ENCODE data around the gene KCTD14.
"Not testable (repeated sequence)": the region's sequence is repeated elsewhere in the genome, so short reads cannot be mapped to it uniquely, and the experiment has no call there.

KCTD14 gene

DNA sequence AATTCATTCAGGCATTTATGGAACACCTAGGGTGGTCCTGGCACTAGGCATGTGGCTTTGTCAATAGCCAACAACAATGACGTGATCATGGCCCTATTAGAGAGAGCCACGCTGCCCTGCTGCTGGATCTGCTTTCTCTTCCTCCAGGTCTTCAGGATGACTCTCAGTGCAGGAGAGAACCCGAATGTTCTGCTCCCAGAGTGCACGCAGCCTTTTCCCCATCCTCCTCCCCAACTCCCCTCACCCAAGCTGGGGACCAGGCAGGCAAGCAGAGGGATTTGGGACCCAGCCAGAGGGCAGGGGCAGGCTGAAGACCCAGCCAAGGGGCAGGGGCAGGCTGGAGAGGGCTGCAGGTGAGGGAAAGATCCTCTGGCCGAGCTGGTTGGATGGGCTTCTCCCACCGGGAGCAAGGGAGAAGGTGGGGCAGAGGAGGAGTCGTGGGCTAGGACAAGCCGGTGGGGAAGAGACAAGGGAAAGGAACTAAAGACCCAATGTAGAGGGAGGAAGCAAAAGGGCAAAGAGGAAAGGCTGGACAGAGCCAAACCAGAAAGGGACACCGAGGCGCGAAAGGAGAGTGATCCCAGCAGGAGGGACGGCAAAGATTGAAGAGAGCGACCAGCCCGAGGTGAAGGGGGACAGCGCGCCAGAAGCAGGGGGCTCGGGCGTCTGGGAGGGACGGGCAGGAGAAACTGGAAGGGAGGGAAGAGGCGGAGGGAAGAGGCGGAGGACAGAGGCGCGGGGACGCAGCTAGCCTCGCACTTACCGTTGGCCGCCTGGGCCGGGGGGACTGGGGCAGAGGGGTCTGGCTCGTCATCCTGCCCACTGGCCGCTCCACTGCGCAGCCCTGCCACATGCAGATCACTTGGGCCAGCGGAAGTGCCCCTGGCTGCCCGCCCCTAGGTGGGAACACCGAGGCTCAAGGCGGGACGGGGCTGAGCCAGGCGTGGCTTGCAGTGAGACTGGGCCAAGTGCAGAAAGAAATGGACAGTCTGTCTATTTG lies at the start of gene KCTD14:
Gene KCTD14, minus strand, starts transcription at position 880 of the 1,000 bp plus-strand sequence. Its CDS starts 27 bp downstream, at position 853.
- no peak for DNase-seq

GRCh38 chr11:78072455-78072854 lies 49.4 kb upstream of the KCTD14 start:
- DNase-seq, result no peak

DNA sequence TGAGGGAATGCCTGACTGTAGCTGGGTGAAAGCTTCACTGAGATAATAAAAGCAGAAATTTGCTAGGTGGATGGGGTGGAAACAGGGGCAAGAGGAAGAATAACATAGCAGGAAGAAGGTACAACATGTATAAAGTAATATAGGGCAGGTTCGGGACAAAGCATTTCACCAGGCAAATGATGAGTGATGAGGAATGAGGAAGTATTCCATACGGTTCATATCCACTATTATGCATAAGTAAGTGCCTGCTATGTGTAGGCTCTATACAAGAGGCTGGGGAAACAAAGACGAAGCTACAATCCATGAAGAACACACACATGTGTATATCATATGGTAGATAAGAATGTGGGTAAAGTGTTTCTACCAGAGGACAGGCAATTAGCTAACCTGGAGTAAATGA lies 48.6 kb upstream of the KCTD14 start:
- DNase-seq, result no peak

DNA sequence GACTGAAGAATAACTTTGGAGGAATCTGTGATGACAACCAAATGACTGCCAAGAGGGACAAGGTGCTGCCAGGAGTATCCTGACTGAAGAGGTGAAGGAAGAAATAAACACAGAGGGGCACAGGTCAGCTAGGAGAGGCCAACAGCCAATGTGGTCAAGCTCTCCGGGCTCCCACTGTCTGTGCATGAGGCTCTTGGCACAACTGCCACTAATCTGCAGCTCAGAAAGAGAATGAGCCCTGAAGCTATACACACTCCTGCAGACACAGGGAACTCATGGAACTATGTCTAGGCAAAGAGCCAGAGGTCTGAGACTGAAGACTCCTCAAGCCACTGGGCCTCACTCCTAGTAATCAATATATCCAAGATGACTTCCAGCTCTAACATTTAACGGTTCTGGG lies 47.5 kb upstream of the KCTD14 start:
- no peak for DNase-seq

DNA sequence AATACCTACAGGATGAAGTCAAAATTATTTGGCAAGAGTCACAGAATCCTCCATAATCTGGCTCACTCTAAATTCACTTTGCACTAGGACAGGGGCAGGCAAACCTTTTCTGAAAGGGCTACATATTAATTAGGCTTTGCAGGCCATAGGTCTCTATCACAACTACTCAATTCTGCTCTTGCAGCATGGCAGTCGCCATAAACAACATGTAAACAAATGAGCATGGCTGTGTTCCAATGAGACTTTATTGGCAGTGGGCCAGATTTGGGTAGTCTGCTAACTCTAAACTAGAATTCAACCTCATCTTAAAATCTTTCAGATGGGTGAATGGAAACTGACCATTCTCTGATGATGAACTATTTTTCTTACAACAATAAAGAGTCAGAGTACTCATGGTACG lies 46.4 kb upstream of the KCTD14 start:
- no peak for DNase-seq

DNA sequence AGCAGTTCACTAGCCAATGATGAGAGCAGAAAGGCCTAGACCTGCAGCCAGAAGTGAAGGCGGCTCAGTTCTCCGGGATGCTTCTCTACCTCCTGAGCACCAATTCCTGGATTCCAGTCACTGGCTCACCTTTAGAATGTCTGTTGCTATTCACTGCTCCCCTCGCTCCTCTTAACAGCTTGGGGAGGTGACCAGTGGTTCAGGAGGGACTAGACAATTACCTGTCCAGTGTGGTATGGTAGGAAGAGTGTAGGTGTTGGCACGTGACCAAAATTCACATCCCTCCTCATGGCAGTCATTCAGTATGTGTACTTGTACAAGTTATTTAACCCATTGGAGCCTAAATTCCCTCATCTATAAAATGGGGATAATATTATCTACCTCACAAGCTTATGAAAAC lies 44.6 kb upstream of the KCTD14 start:
- DNase-seq, result no peak

GRCh38 chr11:78066471-78066870 lies 43.4 kb upstream of the KCTD14 start:
- no peak for DNase-seq

DNA sequence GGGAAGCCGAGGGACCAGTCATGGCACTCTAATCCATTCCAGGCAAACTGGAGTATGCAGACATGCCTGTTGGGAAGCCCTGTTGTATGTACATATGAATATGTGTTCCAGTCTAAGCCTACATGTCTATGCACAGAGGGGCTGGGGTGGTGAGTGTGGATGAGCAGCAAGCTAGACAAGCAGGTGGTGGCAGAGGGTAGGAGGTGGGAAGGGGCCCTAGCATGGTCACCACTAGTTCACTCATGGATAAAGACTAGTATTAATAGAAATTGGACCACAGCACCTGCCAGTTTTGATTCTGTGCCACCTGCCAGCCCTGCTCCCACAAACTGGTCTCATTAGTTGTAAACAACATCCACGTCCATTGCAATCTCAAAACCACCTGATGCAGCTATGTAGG lies 42.1 kb upstream of the KCTD14 start:
- no peak for DNase-seq

GRCh38 chr11:78063440-78064181 lies 40.5 kb upstream of the KCTD14 start, which contains the start of gene THRSP:
Gene THRSP, plus strand, starts transcription at chr11:78063861. Its CDS starts 21 bp downstream, at chr11:78063882.
- no peak for DNase-seq

DNA sequence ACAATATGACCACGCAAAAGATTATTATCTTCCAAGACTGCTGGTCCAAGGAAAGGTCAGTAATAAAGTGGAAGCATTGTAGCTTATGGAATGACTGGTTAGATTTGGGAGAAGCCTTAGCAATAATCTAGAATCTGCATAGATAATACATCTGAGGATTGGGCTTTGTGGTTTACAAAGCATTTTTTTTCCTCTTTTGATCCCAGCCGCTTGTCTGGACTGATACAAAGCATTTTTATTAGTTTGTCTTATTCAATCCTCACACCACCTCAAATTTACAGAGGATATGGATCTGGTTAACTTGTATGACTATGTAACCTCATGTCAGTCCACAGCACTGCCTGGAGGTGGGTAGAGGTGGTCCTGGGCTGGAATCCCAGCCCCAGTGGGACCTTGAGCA lies 39.6 kb upstream of the KCTD14 start:
- no peak for DNase-seq

- no peak for DNase-seq
These were observed 38.8 kb upstream of the KCTD14 start for GRCh38 chr11:78061921-78062311.

DNA sequence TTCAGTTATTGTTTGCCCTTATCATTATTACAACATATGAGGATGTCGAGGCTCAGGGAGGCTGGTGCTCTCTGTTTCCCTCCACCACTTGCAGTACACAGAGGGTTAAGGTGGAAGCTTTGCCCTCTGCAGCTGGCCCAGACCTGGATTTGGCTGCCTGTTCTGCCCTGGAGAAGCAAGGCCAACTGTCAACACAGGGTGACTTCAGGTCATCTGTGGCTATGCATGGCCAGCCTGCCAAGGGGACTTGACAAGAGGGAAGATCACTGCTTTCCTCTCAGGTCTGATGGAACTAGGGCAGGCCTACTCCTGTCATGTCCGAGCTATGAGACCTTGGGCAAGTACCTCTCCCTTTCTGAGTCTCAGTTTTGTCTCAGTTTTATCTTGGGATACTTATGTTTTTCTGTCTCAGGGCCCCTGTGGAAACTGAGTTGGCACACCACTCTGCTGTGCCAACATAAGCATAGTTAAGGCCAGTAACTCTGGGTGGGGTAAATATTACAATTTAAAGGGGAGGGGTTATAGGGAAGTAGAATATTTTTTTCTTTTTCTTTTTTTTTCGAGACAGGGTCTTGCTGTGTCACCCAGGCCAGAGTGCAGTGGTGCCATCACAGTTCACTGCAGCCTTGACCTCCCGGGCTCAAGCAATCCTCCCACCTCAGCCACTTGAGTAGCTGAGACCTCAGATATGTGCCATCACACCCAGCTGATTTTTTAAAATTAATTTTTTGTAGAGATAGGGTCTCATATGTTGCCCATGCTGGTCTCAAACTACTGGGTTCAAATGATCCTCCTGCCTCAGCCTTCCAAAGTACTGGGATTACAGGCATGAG lies 38.2 kb upstream of the KCTD14 start:
- DNase-seq, result no peak

DNA sequence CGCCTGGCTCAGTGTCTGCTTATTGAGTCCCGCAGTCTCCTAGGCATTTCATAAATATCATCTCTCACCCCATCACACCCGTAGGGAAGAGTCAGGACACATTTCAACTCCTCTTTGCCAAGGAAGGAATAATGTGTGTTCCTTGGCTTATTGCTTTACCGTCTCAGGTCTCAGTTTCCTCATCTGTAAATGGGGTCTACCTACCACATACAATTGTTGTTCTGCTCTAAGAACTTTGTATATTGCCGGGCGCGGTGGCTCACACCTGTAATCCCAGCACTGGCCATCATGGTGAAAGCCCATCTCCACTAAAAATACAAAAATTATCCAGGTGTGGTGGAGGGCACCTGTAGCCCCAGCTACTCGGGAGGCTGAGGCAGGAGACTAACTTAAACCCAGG lies 37.5 kb upstream of the KCTD14 start:
- DNase-seq, result no peak

- not testable (repeated sequence) for DNase-seq
These were observed 36.8 kb upstream of the KCTD14 start for GRCh38 chr11:78059749-78060328.

- DNase-seq, result no peak
These were observed 34.5 kb upstream of the KCTD14 start for GRCh38 chr11:78057462-78058055.

- no peak for DNase-seq
These were observed 33.0 kb upstream of the KCTD14 start for GRCh38 chr11:78056093-78056492.

GRCh38 chr11:78054971-78055370 lies 31.9 kb upstream of the KCTD14 start:
- no peak for DNase-seq

- DNase-seq, result no peak
These were observed 28.1 kb upstream of the KCTD14 start for GRCh38 chr11:78050964-78051831.

GRCh38 chr11:78049348-78049747 lies 26.3 kb upstream of the KCTD14 start:
- DNase-seq, result no peak

GRCh38 chr11:78048561-78048960 lies 25.5 kb upstream of the KCTD14 start:
- DNase-seq, result no peak

DNA sequence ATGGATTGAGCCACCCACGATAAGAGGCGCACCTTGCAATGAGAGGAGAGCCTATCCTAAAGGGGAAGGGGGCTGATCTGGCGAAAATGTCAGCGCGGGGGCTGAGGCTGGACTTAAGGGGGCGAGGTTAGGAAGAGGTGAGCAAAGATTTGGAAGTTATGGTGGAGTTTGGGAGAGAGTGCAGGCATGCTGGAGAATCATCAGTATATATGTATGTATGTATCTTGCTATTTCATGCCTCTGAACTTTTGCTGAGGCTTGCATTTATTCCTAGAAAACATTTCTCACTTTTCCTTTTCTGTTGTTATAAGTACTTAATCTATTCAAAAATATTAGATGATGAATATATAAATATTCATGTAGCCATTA lies 23.4 kb upstream of the KCTD14 start:
- no peak for DNase-seq

All from KG1 (cell line).